ENCODE measurements around the gene MRPL10. TPM values are rescaled to one million over a fixed set of nuclear protein-coding genes. Genes with fewer than 3 reads are reported as not detected.
A peak's percentile ranks its signal among the peaks of the same experiment; 100 is the strongest.
"Not testable (repeated sequence)": the region's sequence is repeated elsewhere in the genome, so short reads cannot be mapped to it uniquely, and the experiment has no call there.

The MRPL10 gene
- total RNA-seq, 1 donor = 35.8 TPM

- H3K36me3 ChIP-seq (ENCODE audit: insufficient read depth, low read length) = no peaks in the 10 kb centered on the region
- no peaks in the 10 kb centered on the region for H3K79me2 ChIP-seq (ENCODE audit: insufficient read depth, low read length)
- peak; percentile 95 for DNase-seq (ENCODE audit: insufficient read length, low spot score, missing footprints)
- H4K20me1 ChIP-seq (ENCODE audit: insufficient read depth, low read length) = no peaks in the 10 kb centered on the region
- no peak overlapping the region for H3K27ac ChIP-seq (ENCODE audit: low read depth, low read length)
- H3K4me2 ChIP-seq (ENCODE audit: insufficient read depth, low read length) = no peak overlapping the region
- TF ChIP-seq, protein P1, sequence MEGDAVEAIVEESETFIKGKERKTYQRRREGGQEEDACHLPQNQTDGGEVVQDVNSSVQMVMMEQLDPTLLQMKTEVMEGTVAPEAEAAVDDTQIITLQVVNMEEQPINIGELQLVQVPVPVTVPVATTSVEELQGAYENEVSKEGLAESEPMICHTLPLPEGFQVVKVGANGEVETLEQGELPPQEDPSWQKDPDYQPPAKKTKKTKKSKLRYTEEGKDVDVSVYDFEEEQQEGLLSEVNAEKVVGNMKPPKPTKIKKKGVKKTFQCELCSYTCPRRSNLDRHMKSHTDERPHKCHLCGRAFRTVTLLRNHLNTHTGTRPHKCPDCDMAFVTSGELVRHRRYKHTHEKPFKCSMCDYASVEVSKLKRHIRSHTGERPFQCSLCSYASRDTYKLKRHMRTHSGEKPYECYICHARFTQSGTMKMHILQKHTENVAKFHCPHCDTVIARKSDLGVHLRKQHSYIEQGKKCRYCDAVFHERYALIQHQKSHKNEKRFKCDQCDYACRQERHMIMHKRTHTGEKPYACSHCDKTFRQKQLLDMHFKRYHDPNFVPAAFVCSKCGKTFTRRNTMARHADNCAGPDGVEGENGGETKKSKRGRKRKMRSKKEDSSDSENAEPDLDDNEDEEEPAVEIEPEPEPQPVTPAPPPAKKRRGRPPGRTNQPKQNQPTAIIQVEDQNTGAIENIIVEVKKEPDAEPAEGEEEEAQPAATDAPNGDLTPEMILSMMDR (IDR thresholded peaks at IDR 0.05; ENCODE audit: extremely low read depth, low read depth, low read length) = peak; percentile 78
- no peak overlapping the region for H2AFZ ChIP-seq (ENCODE audit: low read length)
- no peaks in the 10 kb centered on the region for H3K4me1 ChIP-seq (ENCODE audit: insufficient read depth, low read length)
- H3K27me3 ChIP-seq (ENCODE audit: insufficient read depth, low read length) = peaks cover 43% of the 10 kb centered on the region
- H3K4me3 ChIP-seq (ENCODE audit: insufficient read depth, low read length) = no peak overlapping the region
- no peaks in the 10 kb centered on the region for H3K9me3 ChIP-seq (ENCODE audit: low read depth, low read length)
Measured at GRCh38 chr17:47776330-47777197, 54.8 kb downstream of the MRPL10 start.

- no peak for DNase-seq (ENCODE audit: insufficient read length, low spot score, missing footprints)
- Histone ChIP-seq H3K4me2 (ENCODE audit: insufficient read depth, low read length) (no peak overlapping the region), H3K4me1 (ENCODE audit: insufficient read depth, low read length) (no peaks in the 10 kb centered on the region), H3K27ac (ENCODE audit: low read depth, low read length) (no peak overlapping the region), H3K4me3 (ENCODE audit: insufficient read depth, low read length) (no peak overlapping the region), H2AFZ (ENCODE audit: low read length) (no peak overlapping the region), H3K79me2 (ENCODE audit: insufficient read depth, low read length) (no peaks in the 10 kb centered on the region), H3K27me3 (ENCODE audit: insufficient read depth, low read length) (peaks cover 33% of the 10 kb centered on the region), H3K36me3 (ENCODE audit: insufficient read depth, low read length) (no peaks in the 10 kb centered on the region), H4K20me1 (ENCODE audit: insufficient read depth, low read length) (no peaks in the 10 kb centered on the region), H3K9me3 (ENCODE audit: low read depth, low read length) (no peaks in the 10 kb centered on the region)
- TF ChIP-seq, protein P1 (IDR thresholded peaks at IDR 0.05; ENCODE audit: extremely low read depth, low read depth, low read length) = no peak
Measured at GRCh38 chr17:47774987-47775580, 56.3 kb downstream of the MRPL10 start.

DNA sequence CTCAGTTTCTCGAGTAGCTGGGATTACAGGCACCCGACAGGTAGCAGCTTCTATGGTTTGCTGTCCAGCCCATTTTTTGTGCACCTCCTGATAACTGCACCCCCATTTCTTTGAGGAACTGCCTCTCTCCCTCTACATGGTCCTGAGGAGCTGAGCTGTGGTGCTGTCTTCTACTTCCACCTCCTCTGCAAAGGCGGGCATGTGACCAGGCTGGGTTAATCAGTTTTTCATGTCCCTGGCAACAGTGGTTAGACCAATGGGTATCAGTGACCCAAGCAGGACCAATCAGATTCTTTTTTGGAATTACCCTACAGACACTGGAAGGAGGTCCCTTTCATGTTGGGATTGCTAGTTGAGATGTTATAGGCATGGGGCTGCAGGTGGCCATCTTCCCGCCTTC, 57.0 kb downstream of the MRPL10 start:
- H3K27ac ChIP-seq (ENCODE audit: low read depth, low read length) = no peak overlapping the region
- H3K4me2 ChIP-seq (ENCODE audit: insufficient read depth, low read length) = no peak overlapping the region
- no peaks in the 10 kb centered on the region for H3K36me3 ChIP-seq (ENCODE audit: insufficient read depth, low read length)
- H3K9me3 ChIP-seq (ENCODE audit: low read depth, low read length) = no peaks in the 10 kb centered on the region
- H3K27me3 ChIP-seq (ENCODE audit: insufficient read depth, low read length) = peaks cover 27% of the 10 kb centered on the region
- TF ChIP-seq, protein P1 (IDR thresholded peaks at IDR 0.05; ENCODE audit: extremely low read depth, low read depth, low read length) = no peak
- H2AFZ ChIP-seq (ENCODE audit: low read length) = no peak overlapping the region
- no peaks in the 10 kb centered on the region for H4K20me1 ChIP-seq (ENCODE audit: insufficient read depth, low read length)
- no peaks in the 10 kb centered on the region for H3K4me1 ChIP-seq (ENCODE audit: insufficient read depth, low read length)
- no peaks in the 10 kb centered on the region for H3K79me2 ChIP-seq (ENCODE audit: insufficient read depth, low read length)
- no peak for DNase-seq (ENCODE audit: insufficient read length, low spot score, missing footprints)
- no peak overlapping the region for H3K4me3 ChIP-seq (ENCODE audit: insufficient read depth, low read length)

DNA sequence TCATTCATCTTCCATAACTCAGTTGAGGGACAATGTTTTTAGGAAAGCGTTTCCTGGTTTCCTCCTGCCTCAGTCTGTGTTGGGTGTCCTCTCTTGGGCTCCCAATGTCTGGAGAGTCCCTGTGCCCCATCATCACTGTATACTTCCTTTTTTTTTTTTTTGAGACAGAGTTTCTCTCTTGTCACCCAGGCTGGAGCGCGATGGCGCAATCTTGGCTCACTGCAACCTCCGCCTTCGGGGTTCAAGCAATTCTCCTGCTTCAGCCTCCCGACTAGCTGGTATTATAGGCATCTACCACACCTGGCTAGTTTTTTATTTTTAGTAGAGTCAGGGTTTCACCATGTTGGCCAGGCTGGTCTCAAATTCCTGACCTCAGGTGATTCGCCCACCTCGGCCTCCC, 57.7 kb downstream of the MRPL10 start:
- H3K27me3 ChIP-seq (ENCODE audit: insufficient read depth, low read length) = peaks cover 32% of the 10 kb centered on the region
- not testable (repeated sequence) for H3K36me3 ChIP-seq (ENCODE audit: insufficient read depth, low read length); H4K20me1 ChIP-seq (ENCODE audit: insufficient read depth, low read length); H3K79me2 ChIP-seq (ENCODE audit: insufficient read depth, low read length); H3K4me2 ChIP-seq (ENCODE audit: insufficient read depth, low read length); DNase-seq (ENCODE audit: insufficient read length, low spot score, missing footprints); H2AFZ ChIP-seq (ENCODE audit: low read length); H3K9me3 ChIP-seq (ENCODE audit: low read depth, low read length); H3K27ac ChIP-seq (ENCODE audit: low read depth, low read length); H3K4me1 ChIP-seq (ENCODE audit: insufficient read depth, low read length); H3K4me3 ChIP-seq (ENCODE audit: insufficient read depth, low read length)

Other genes with a start within 250 kb of the MRPL10 start
- gene KPNB1, start 181.6 kb downstream of the MRPL10 start, total RNA-seq = 331 and 351 TPM in 2 replicates
- 11.8 and 11.9 TPM in 2 replicates for gene TBKBP1, start 137.4 kb downstream of the MRPL10 start, total RNA-seq
- gene TBX21, start 98.3 kb downstream of the MRPL10 start, total RNA-seq = not detected in 2 replicates
- 8.0 and 8.3 TPM in 2 replicates for gene OSBPL7, start 9.7 kb downstream of the MRPL10 start, total RNA-seq
- gene LRRC46, start 129 bp upstream of the MRPL10 start, total RNA-seq = not detected in 2 replicates
- 41.0 and 42.7 TPM in 2 replicates for gene SCRN2, start 9.7 kb upstream of the MRPL10 start, total RNA-seq
- gene SP6, start 19.6 kb upstream of the MRPL10 start, total RNA-seq = under 0.01 TPM in 2 replicates
- gene SP2, start 64.7 kb upstream of the MRPL10 start, total RNA-seq = 2.4 and 2.5 TPM in 2 replicates
- gene PNPO, start 110.0 kb upstream of the MRPL10 start, total RNA-seq = 31.5 and 32.4 TPM in 2 replicates
- not detected in 2 replicates for gene PRR15L, start 126.3 kb upstream of the MRPL10 start, total RNA-seq
- gene CDK5RAP3, start 139.6 kb upstream of the MRPL10 start, total RNA-seq = 46.6 and 50.3 TPM in 2 replicates
- 117 and 121 TPM in 2 replicates for gene COPZ2, start 206.3 kb upstream of the MRPL10 start, total RNA-seq
- 144 and 165 TPM in 2 replicates for gene NFE2L1, start 216.8 kb upstream of the MRPL10 start, total RNA-seq

All from osteoblast (primary cell).